T-helper 17 cell (primary cell): Measurements from ENCODE around the gene MYOC. TPM values are rescaled to one million over a fixed set of nuclear protein-coding genes. Genes with fewer than 3 reads are reported as not detected.

Source experiments
- total RNA-seq, 4 donors: library from RNA in 2 of 4; stranded (reverse) in 2 of 4; gene quantifications; one replicate each; pipeline ENCODE4 v1.2.3 and lab custom pipeline; 2022 to 2026

MYOC gene
- total RNA-seq, 2 donors from 2014 or later, result not detected

Other genes starting within 250 kb of the MYOC start
- gene PRRC2C, start 167.2 kb downstream of the MYOC start, total RNA-seq, result 100 to 1,000 TPM; 333 to 383 TPM
- gene MYOCOS, start 30.4 kb downstream of the MYOC start, total RNA-seq, result under 1 TPM in 1 of 2 donors, not detected in 1; 0.16 TPM
- 10 to 100 TPM; 19.7 to 21.6 TPM for gene VAMP4, start 89.4 kb upstream of the MYOC start, total RNA-seq
- gene METTL13, start 129.0 kb upstream of the MYOC start, total RNA-seq, result 10 to 100 TPM; 13.0 to 13.4 TPM
- 10 to 100 TPM in 1 of 2 donors, 1 to 10 TPM in 1; 3.2 to 22.5 TPM for gene DNM3, start 188.8 kb upstream of the MYOC start, total RNA-seq